GM13976 (cell line): ENCODE results near the gene GPC6.

Experiments used
- DNase-seq: peaks from one replicate; pipeline ENCODE4 v3.0.0; 2012; ENCODE audit warnings: low spot score
- CTCF ChIP-seq: IDR thresholded peaks from 2 replicates; pipeline ENCODE4 v1.5.1; 2012; ENCODE audit warnings: borderline replicate concordance, mild to moderate bottlenecking; ENCODE audit not compliant: insufficient read depth; ENCODE audit errors: extremely low read depth, missing control alignments, control extremely low read depth
- in situ Hi-C: fragments of 300-500 bp; cut with MboI; formaldehyde crosslinking; loops from one replicate; pipeline ENCODE4 v1.12.0; 2022; ENCODE audit warnings: low sequenced_read_pairs, mixed read lengths, inconsistent platforms; ENCODE audit not compliant: unreplicated experiment

The GPC6 gene

GRCh38 chr13:93368296-93368695 lies 141.7 kb downstream of the GPC6 start:
- in situ Hi-C loops, result no loop called here
- no peak for DNase-seq
- TF ChIP-seq CTCF, result no peak

GRCh38 chr13:93368718-93369117 lies 142.1 kb downstream of the GPC6 start:
- DNase-seq, result no peak
- TF ChIP-seq CTCF, result no peak
- in situ Hi-C loops, result no loop called here

GRCh38 chr13:93372856-93373255 lies 146.2 kb downstream of the GPC6 start:
- in situ Hi-C loops, result no loop called here
- DNase-seq, result no peak
- TF ChIP-seq CTCF, result no peak

- TF ChIP-seq CTCF, result no peak
- in situ Hi-C loops, result no loop called here
- no peak for DNase-seq
Measured at GRCh38 chr13:93375491-93375890, 148.9 kb downstream of the GPC6 start.

- TF ChIP-seq CTCF, result no peak
- in situ Hi-C loops, result no loop called here
- no peak for DNase-seq
Measured at GRCh38 chr13:93377196-93377595, 150.6 kb downstream of the GPC6 start.

- DNase-seq, result no peak
- TF ChIP-seq CTCF, result no peak
- in situ Hi-C loops, result no loop called here
Measured at GRCh38 chr13:93378184-93378583, 151.6 kb downstream of the GPC6 start.

- in situ Hi-C loops, result no loop called here
- no peak for DNase-seq
- TF ChIP-seq CTCF, result no peak
Measured at GRCh38 chr13:93386116-93386515, 159.5 kb downstream of the GPC6 start.
